H9 (cell line): ENCODE results near the gene ADGRF5. TPM values are rescaled to one million over a fixed set of nuclear protein-coding genes. Genes with fewer than 3 reads are reported as not detected.

Source experiments
- DNase-seq: peaks from one replicate; pipeline ENCODE4 v3.0.0-alpha.2; 2017
- H2AFZ ChIP-seq: one replicate; pipeline ENCODE4 v1.6.1; 2013; ENCODE audit warnings: mild to moderate bottlenecking, low read length, control low read depth, moderate library complexity
- H2AK5ac ChIP-seq: 2 replicates; pipeline ENCODE4 v1.6.1; 2013; ENCODE audit warnings: low read length, control low read depth, mixed read lengths; ENCODE audit not compliant: insufficient read length
- H2BK120ac ChIP-seq: one replicate; pipeline ENCODE4 v1.6.1; 2013; ENCODE audit warnings: low read depth, mild to moderate bottlenecking, low read length, control low read depth, inconsistent platforms; ENCODE audit not compliant: poor library complexity, severe bottlenecking
- H2BK12ac ChIP-seq: 2 replicates; pipeline ENCODE4 v1.6.1; 2013; ENCODE audit warnings: low read length, control low read depth, mixed read lengths, low read depth; ENCODE audit not compliant: insufficient read length
- H2BK15ac ChIP-seq: 2 replicates; pipeline ENCODE4 v1.6.1; 2013; ENCODE audit warnings: low read depth, low read length, control low read depth
- H2BK20ac ChIP-seq: one replicate; pipeline ENCODE4 v1.6.1; 2013; ENCODE audit warnings: low read depth, mild to moderate bottlenecking, low read length, control low read depth, inconsistent platforms; ENCODE audit not compliant: poor library complexity, severe bottlenecking
- H2BK5ac ChIP-seq: 2 replicates; pipeline ENCODE4 v1.6.1; 2013; ENCODE audit warnings: low read length, control low read depth, mixed read lengths; ENCODE audit not compliant: insufficient read length
- H3K14ac ChIP-seq: 2 replicates; pipeline ENCODE4 v1.6.1; 2013; ENCODE audit warnings: low read length, control low read depth; ENCODE audit not compliant: insufficient read depth
- H3K18ac ChIP-seq: 2 replicates; pipeline ENCODE4 v1.6.1; 2013; ENCODE audit warnings: low read depth, mild to moderate bottlenecking, mixed read lengths, low read length, control low read depth; ENCODE audit not compliant: insufficient read length
- H3K23ac ChIP-seq: 2 replicates; pipeline ENCODE4 v1.6.1; 2013; ENCODE audit warnings: low read length, control low read depth, mixed read lengths, low read depth; ENCODE audit not compliant: insufficient read length
- H3K23me2 ChIP-seq: 2 replicates; pipeline ENCODE4 v1.6.1; 2013; ENCODE audit warnings: low read depth, mild to moderate bottlenecking, mixed read lengths, low read length, control low read depth; ENCODE audit not compliant: insufficient read length, poor library complexity, severe bottlenecking
- H3K27ac ChIP-seq: 2 replicates; pipeline ENCODE4 v1.5.1; 2013; ENCODE audit warnings: low read length, control low read depth, mixed read lengths, low read depth; ENCODE audit not compliant: insufficient read length
- H3K27me3 ChIP-seq: 2 replicates; pipeline ENCODE4 v1.6.1; 2013; ENCODE audit warnings: low read length, control low read depth, inconsistent platforms; ENCODE audit not compliant: insufficient read depth
- H3K4ac ChIP-seq: 2 replicates; pipeline ENCODE4 v1.6.1; 2013; ENCODE audit warnings: low read depth, mild to moderate bottlenecking, control low read depth, inconsistent platforms, low read length, moderate library complexity
- H3K4me1 ChIP-seq: 2 replicates; pipeline ENCODE4 v1.6.1; 2013; ENCODE audit warnings: low read length, control low read depth, inconsistent platforms; ENCODE audit not compliant: insufficient read depth
- H3K4me2 ChIP-seq: 2 replicates; pipeline ENCODE4 v1.6.1; 2013; ENCODE audit warnings: low read length, control low read depth, mixed read lengths; ENCODE audit not compliant: insufficient read length, insufficient read depth
- H3K56ac ChIP-seq: 2 replicates; pipeline ENCODE4 v1.6.1; 2013; ENCODE audit warnings: low read depth, mild to moderate bottlenecking, mixed read lengths, low read length, control low read depth; ENCODE audit not compliant: insufficient read length
- H3K79me1 ChIP-seq: 2 replicates; pipeline ENCODE4 v1.6.1; 2013; ENCODE audit warnings: low read depth, mild to moderate bottlenecking, moderate library complexity, low read length, control low read depth, inconsistent platforms; ENCODE audit not compliant: insufficient read depth, poor library complexity, severe bottlenecking
- H3K79me2 ChIP-seq: 2 replicates; pipeline ENCODE4 v1.6.1; 2013; ENCODE audit warnings: low read length, control low read depth, inconsistent platforms; ENCODE audit not compliant: insufficient read depth
- H3K9ac ChIP-seq: 2 replicates; pipeline ENCODE4 v1.6.1; 2013; ENCODE audit warnings: low read length, control low read depth, mixed read lengths; ENCODE audit not compliant: insufficient read length; ENCODE audit errors: extremely low read depth
- H3K9me3 ChIP-seq: one replicate; pipeline ENCODE4 v1.6.1; 2013; ENCODE audit warnings: low read depth, low read length, inconsistent platforms; ENCODE audit not compliant: control insufficient read depth
- H3T11ph ChIP-seq: one replicate; pipeline ENCODE4 v1.6.1; 2013; ENCODE audit warnings: mild to moderate bottlenecking, low read length, control low read depth, inconsistent platforms
- H4K20me1 ChIP-seq: one replicate; pipeline ENCODE4 v1.6.1; 2013; ENCODE audit not compliant: control insufficient read depth, insufficient read length, insufficient read depth
- H4K5ac ChIP-seq: 2 replicates; pipeline ENCODE4 v1.6.1; 2013; ENCODE audit warnings: low read depth, mild to moderate bottlenecking, mixed read lengths, low read length, control low read depth; ENCODE audit not compliant: insufficient read length
- H4K8ac ChIP-seq: replicated peaks from 2 replicates; pipeline ENCODE4 v1.6.1; 2013; ENCODE audit warnings: low read length, control low read depth, mixed read lengths, low read depth; ENCODE audit not compliant: insufficient read length
- H4K91ac ChIP-seq: 2 replicates; pipeline ENCODE4 v1.6.1; 2013; ENCODE audit warnings: low read depth, mild to moderate bottlenecking, moderate library complexity, mixed read lengths, low read length, control low read depth; ENCODE audit not compliant: insufficient read length
- H3K27ac Mint-ChIP-seq, 3 experiments: 2 replicates in 2 of 3; 3 replicates in 1 of 3; pipeline ENCODE4 v1.8.0; 2020 to 2021; ENCODE audit warnings: mixed read lengths in 3 of 3, mild to moderate bottlenecking in 1 of 3, moderate library complexity in 1 of 3
- H3K27me3 Mint-ChIP-seq: 2 replicates; pipeline ENCODE4 v1.8.0; 2021; ENCODE audit warnings: low read depth, mild to moderate bottlenecking, moderate library complexity, mixed read lengths
- H3K36me3 Mint-ChIP-seq, 3 experiments: 2 replicates in 2 of 3; 3 replicates in 1 of 3; pipeline ENCODE4 v1.8.0; 2020 to 2021; ENCODE audit warnings: low read depth in 3 of 3, mixed read lengths in 3 of 3; ENCODE audit not compliant: insufficient read depth in 1 of 3
- H3K4me1 Mint-ChIP-seq, 2 experiments: 2 replicates each; pipeline ENCODE4 v1.8.0; 2020; ENCODE audit warnings: mixed read lengths in 2 of 2
- H3K4me3 Mint-ChIP-seq, 2 experiments: 2 replicates in 1 of 2; 3 replicates in 1 of 2; pipeline ENCODE4 v1.8.0; 2020 to 2021; ENCODE audit warnings: mild to moderate bottlenecking in 2 of 2, mixed read lengths in 2 of 2, moderate library complexity in 1 of 2
- H3K9me3 Mint-ChIP-seq, 2 experiments: 2 replicates in 1 of 2; 3 replicates in 1 of 2; pipeline ENCODE4 v1.8.0; 2020; ENCODE audit warnings: mild to moderate bottlenecking in 2 of 2, mixed read lengths in 2 of 2, moderate library complexity in 1 of 2
- CTCF ChIP-seq: fragments of 200-600 bp; sonication (generic); conservative IDR thresholded peaks from 3 replicates; pipeline ENCODE4 v1.8.0; 2021; ENCODE audit warnings: antibody characterized with exemption, mild to moderate bottlenecking
- WGBS: extraction: QIAGEN DNeasy Blood & Tissue Kit; methylation state at CpG from one replicate; pipeline ENCODE4 v1.1.7; 2013; ENCODE audit warnings: missing lambda C conversion rate, low lambda C conversion rate, mixed read lengths; ENCODE audit not compliant: insufficient read length; ENCODE audit errors: extremely low coverage; 5-methylcytosine and 5-hydroxymethylcytosine counted together
- total RNA-seq: library from RNA; stranded (reverse); gene quantifications from 2 replicates; pipeline ENCODE4 v1.2.1, GENCODE V29; 2021

Gene ADGRF5
- total RNA-seq, 1 experiment from 2014 or later = not detected

- no peaks in the 10 kb centered on the region for H3K9me3 ChIP-seq
- DNase-seq = no peak
Measured at GRCh38 chr6:46821458-46821881, 100.3 kb downstream of the ADGRF5 start.

More at GRCh38 chr6:46821458-46821881, 100.3 kb downstream of the ADGRF5 start:
- H2BK12ac ChIP-seq = no peak overlapping the region
- H2AK5ac ChIP-seq = no peak overlapping the region
- no peak overlapping the region for H3K18ac ChIP-seq
- H3K9me3 Mint-ChIP-seq = no peaks in the 10 kb centered on the region
- H4K5ac ChIP-seq = no peak overlapping the region
- H4K91ac ChIP-seq = no peak overlapping the region
- H3K79me1 ChIP-seq = no peaks in the 10 kb centered on the region
- H4K8ac ChIP-seq = no peak overlapping the region
- no peak overlapping the region for H3K14ac ChIP-seq
- no peak overlapping the region for H2BK20ac ChIP-seq
- H2BK5ac ChIP-seq = no peak overlapping the region
- no CpG with 5 or more reads among the region's 4 CpGs for WGBS
- TF ChIP-seq CTCF = no peak
- H3K9ac ChIP-seq = no peak overlapping the region
- H3K27ac ChIP-seq = no peak overlapping the region
- H3K79me2 ChIP-seq = no peaks in the 10 kb centered on the region
- H2BK15ac ChIP-seq = no peak overlapping the region
- no peak overlapping the region for H3K27ac Mint-ChIP-seq
- H3K27me3 Mint-ChIP-seq = no peaks in the 10 kb centered on the region
- H3K4ac ChIP-seq = no peak overlapping the region
- no peaks in the 10 kb centered on the region for H3K4me1 ChIP-seq
- no peak overlapping the region for H3K4me2 ChIP-seq
- H2BK120ac ChIP-seq = no peak overlapping the region
- H3K56ac ChIP-seq = no peak overlapping the region
- no peaks in the 10 kb centered on the region for H3K4me1 Mint-ChIP-seq
- no peaks in the 10 kb centered on the region for H3K27me3 ChIP-seq
- H3K23ac ChIP-seq = no peak overlapping the region
- H3K23me2 ChIP-seq = no peaks in the 10 kb centered on the region
- no peak overlapping the region for H3T11ph ChIP-seq
- H3K4me3 Mint-ChIP-seq = no peak overlapping the region
- no peaks in the 10 kb centered on the region for H3K36me3 Mint-ChIP-seq
- H2AFZ ChIP-seq = no peak overlapping the region
- H4K20me1 ChIP-seq = no peaks in the 10 kb centered on the region
